Ovary (tissue), 9 donors: ENCODE measurements around the gene MUSK. TPM values are rescaled to one million over a fixed set of nuclear protein-coding genes. Genes with fewer than 3 reads are reported as not detected.
A peak's percentile ranks its signal among the peaks of the same experiment; 100 is the strongest.

ENCODE experiments used
- DNase-seq, 5 donors: peaks; one replicate each; pipeline ENCODE4 v3.0.0-alpha.2; 2019 to 2020
- H3K27ac ChIP-seq, 2 donors: fragments of 200-600 bp; one replicate each; pipeline versions ENCODE4 v1.5.1 to v1.8.0; 2019 to 2022
- H3K27me3 ChIP-seq: fragments of 200-600 bp; one replicate; pipeline ENCODE4 v1.8.0; 2022
- H3K36me3 ChIP-seq: fragments of 200-600 bp; sonication (generic); one replicate; pipeline ENCODE4 v1.5.1; 2019
- H3K4me1 ChIP-seq: one replicate; pipeline ENCODE4 v1.8.1; 2013; ENCODE audit warnings: mild to moderate bottlenecking, moderate library complexity; ENCODE audit not compliant: insufficient read depth
- H3K4me3 ChIP-seq: fragments of 200-600 bp; sonication (generic); one replicate; pipeline ENCODE4 v1.5.1; 2017
- H3K9me3 ChIP-seq, 2 donors: fragments of 200-600 bp in 1 of 2; sonication (generic) in 1 of 2; one replicate each; pipeline versions ENCODE4 v1.5.1 to v1.8.1; 2013 to 2019; ENCODE audit warnings: mild to moderate bottlenecking in 1 of 2, moderate library complexity in 1 of 2
- EP300 ChIP-seq: sonication (generic); formaldehyde crosslinking; IDR thresholded peaks from one replicate; pipeline ENCODE4 v1.6.1; 2017; ENCODE audit warnings: antibody characterized with exemption
- POLR2A ChIP-seq: fragments of 450-650 bp; IDR thresholded peaks from one replicate; pipeline ENCODE4 v1.6.1; 2017; ENCODE audit warnings: antibody characterized with exemption, mild to moderate bottlenecking, moderate library complexity
- WGBS, 3 donors: extraction: QIAGEN DNeasy Blood & Tissue Kit in 1 of 3; methylation state at CpG; one replicate each; pipeline versions ENCODE4 v1.1.5 to v1.1.7; 2013 to 2017; 5-methylcytosine and 5-hydroxymethylcytosine counted together
- intact Hi-C, 4 donors: fragments of 100-400 bp; cut with DNase I; formaldehyde crosslinking; loops; one replicate each; pipeline versions ENCODE4 v1.11.0 to v1.15.1; 2022 to 2023
- polyA plus RNA-seq, 2 donors: library from polyadenylated mRNA; stranded (reverse); fragments of 200-250 nt in 1 of 2; fragments of 350-450 nt in 1 of 2; fragmentation: Illumina TruSeq in 1 of 2; extraction: RNeasy Lipid Tissue Mini Kit (QIAGEN cat#74804) in 1 of 2; gene quantifications; one replicate each; pipeline ENCODE4 v1.2.3, GENCODE V29; 2013 to 2014
- total RNA-seq, 7 donors: library from RNA; depleted of rRNA in 2 of 7; stranded (reverse); fragments of >200 nt in 2 of 7; fragmentation: NEBNext Ultra II Directional in 3 of 7; extraction: Animal tissue kit (Norgen Biotek cat#: 25700) in 3 of 7; gene quantifications; one replicate each; pipeline versions ENCODE4 v1.1.0 to v1.2.4, GENCODE V29; 2016 to 2023
- TF ChIP-seq, protein P1 (sequence below), 3 donors: fragments of 450-650 bp in 2 of 3; fragments of 200-600 bp in 1 of 3; IDR thresholded peaks; one replicate each; pipeline versions ENCODE4 v1.5.1 to v1.8.0; 2016 to 2022; ENCODE audit warnings: antibody characterized with exemption in 3 of 3, mild to moderate bottlenecking in 1 of 3
- donor health status: DM: no; HTN: no; CAD: no; lungs with moderate emphysema.
- donor health status: DM: no; HTN: no; CAD: no.
- donor health status: Bipolar disorder and iron deficiency.
- donor health status: DM: yes; HTN: yes; CAD: no.
- donor health status: DM: no; HTN: no; CAD: no.
- donor health status: DM: yes; HTN: yes; CAD: no.

The MUSK gene
- total and polyA plus RNA-seq, 9 donors = 0.10 to 0.91 (median 0.17) TPM; not detected in 1

DNA sequence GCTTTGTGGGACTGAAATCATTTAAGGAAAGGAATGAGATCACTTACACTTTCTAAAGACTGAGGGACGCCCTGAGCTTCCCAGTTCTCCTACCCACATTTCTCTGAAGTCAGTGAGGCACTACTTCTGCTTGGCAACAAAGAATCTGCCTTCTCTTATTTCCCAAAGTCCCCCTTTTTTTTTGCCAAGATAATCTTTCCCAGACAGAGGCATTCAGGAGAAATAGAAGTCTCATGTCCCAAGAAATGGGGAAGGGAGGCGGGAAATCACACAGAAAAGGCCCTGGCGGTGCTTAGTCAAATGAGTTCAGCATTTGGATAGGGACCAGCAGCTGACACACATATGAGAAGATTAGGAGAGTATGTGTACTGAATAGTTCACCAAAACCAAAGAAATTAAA, 159.7 kb downstream of the MUSK start:
- H3K4me1 ChIP-seq = no peaks in the 10 kb centered on the region
- no peak for TF ChIP-seq EP300
- TF ChIP-seq, protein P1, sequence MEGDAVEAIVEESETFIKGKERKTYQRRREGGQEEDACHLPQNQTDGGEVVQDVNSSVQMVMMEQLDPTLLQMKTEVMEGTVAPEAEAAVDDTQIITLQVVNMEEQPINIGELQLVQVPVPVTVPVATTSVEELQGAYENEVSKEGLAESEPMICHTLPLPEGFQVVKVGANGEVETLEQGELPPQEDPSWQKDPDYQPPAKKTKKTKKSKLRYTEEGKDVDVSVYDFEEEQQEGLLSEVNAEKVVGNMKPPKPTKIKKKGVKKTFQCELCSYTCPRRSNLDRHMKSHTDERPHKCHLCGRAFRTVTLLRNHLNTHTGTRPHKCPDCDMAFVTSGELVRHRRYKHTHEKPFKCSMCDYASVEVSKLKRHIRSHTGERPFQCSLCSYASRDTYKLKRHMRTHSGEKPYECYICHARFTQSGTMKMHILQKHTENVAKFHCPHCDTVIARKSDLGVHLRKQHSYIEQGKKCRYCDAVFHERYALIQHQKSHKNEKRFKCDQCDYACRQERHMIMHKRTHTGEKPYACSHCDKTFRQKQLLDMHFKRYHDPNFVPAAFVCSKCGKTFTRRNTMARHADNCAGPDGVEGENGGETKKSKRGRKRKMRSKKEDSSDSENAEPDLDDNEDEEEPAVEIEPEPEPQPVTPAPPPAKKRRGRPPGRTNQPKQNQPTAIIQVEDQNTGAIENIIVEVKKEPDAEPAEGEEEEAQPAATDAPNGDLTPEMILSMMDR (IDR thresholded peaks at IDR 0.05) = no peak
- no peak for TF ChIP-seq POLR2A
- no peaks in the 10 kb centered on the region for H3K36me3 ChIP-seq
- DNase-seq = peak in 2 of 5 donors; percentile 31 to 61
- no peak overlapping the region for H3K4me3 ChIP-seq
- no peak overlapping the region for H3K27ac ChIP-seq
- 29 to 34% (median 32%) methylated on average over 3 of the region's 3 CpGs for WGBS, 3 donors
- intact Hi-C loops = no loop called here
- peaks cover 0 to 3% of the 10 kb centered on the region in 2 donors for H3K9me3 ChIP-seq
- no peaks in the 10 kb centered on the region for H3K27me3 ChIP-seq

DNA sequence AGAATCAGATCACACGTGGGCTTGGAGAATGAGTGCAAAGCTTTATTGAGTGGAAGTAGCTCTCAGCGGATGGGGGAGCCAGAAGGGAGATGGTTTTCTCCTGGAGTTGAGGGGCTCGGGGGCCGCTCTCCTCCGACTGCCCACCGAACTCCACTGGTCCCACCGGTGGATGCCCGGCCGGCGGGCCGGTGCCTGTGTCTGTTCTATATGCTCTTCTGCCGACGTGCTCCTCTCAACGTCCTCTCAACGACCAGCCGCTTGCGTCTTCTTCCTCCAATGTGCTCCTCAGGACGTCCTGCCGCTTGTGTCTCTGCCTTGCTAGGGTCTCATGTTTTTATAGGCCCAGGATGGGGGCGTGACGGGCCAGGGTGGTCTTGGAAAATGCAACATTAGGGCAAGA, 161.9 kb downstream of the MUSK start:
- Histone ChIP-seq H3K27me3 (no peaks in the 10 kb centered on the region), H3K4me1 (no peaks in the 10 kb centered on the region), H3K9me3 (peaks cover 0 to 3% of the 10 kb centered on the region in 2 donors), H3K36me3 (no peaks in the 10 kb centered on the region), H3K4me3 (no peak overlapping the region), H3K27ac (no peak overlapping the region)
- no peak for DNase-seq
- 96 to 100% (median 97%) methylated on average over 21 of the region's 21 CpGs for WGBS, 3 donors
- TF ChIP-seq POLR2A = no peak
- TF ChIP-seq EP300 = no peak
- TF ChIP-seq, protein P1 (IDR thresholded peaks at IDR 0.05) = no peak
- intact Hi-C loops = no loop called here

DNA sequence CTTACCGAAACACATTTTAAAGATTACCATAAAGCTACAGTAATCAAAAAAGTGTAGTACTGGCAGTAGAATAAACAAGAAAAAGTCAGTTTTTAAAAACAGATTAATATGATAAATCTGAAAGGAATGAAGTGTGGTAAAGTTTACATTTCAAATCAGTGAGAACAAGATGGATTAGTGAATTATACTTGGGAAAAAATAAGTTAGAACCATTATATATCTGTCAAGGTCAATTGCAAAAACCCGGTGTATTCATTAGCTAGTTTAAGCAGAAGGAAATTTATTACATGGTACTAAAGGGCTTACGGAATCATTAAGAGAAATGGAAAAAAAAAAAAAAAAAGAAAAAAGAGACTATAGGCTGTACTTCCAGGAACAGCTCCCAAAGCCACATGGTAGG, 164.3 kb downstream of the MUSK start:
- TF ChIP-seq, protein P1 (IDR thresholded peaks at IDR 0.05) = no peak
- TF ChIP-seq EP300 (no peak), POLR2A (no peak)
- no peaks in the 10 kb centered on the region for H3K27me3 ChIP-seq
- intact Hi-C loops = no loop called here
- DNase-seq = no peak
- no peaks in the 10 kb centered on the region for H3K36me3 ChIP-seq
- no peak overlapping the region for H3K4me3 ChIP-seq
- H3K9me3 ChIP-seq = no peaks in the 10 kb centered on the region
- 73 to 83% (median 80%) methylated on average over 3 of the region's 3 CpGs for WGBS, 3 donors
- no peaks in the 10 kb centered on the region for H3K4me1 ChIP-seq
- no peak overlapping the region for H3K27ac ChIP-seq

DNA sequence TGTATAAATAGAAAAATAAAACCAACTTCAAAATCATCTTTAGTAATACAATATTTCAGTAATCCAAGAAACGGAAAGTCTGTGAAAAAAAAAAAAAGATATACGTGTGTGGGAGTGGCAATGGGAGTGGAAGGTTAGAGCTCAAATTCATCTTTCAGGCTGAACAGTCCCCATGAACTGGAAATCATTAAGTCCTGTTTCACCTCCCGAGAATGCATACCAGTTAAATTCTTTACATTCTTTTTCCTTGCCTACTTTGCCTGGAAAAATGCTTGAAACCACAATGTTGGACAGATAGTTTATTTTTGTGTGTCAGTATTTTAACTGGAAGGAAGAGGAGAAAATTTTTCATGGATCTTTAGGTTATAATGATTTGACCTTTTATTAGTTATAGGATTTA, 166.8 kb downstream of the MUSK start:
- Histone ChIP-seq H3K9me3 (no peaks in the 10 kb centered on the region), H3K27ac (no peak overlapping the region), H3K27me3 (no peaks in the 10 kb centered on the region), H3K36me3 (no peaks in the 10 kb centered on the region), H3K4me1 (no peaks in the 10 kb centered on the region), H3K4me3 (no peak overlapping the region)
- no peak for DNase-seq
- WGBS, 3 donors = 11 to 24% (median 13%) methylated on average over 3 of the region's 3 CpGs
- intact Hi-C loops = no loop called here
- TF ChIP-seq, protein P1 (IDR thresholded peaks at IDR 0.05) = no peak
- TF ChIP-seq POLR2A (no peak), EP300 (no peak)

DNA sequence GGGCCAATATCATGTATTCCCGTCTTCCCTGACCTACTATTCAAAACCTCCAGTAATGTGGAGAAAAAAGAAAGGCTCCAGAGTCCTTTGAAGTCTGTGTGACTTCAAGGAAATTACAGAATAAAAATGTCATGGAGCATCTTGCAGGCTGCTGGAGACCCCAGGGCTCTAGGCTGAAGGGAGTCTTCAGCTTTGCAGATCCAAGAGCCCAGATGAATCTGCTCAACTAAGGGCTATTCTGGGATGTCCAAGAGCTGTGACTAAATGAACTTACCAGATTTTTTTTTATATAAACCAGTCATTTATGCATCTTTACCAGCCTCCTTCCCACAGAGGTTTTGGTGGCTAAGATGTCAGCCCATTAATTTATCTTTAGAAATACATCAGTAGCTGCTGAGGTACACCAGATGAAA, 167.3 kb downstream of the MUSK start:
- no peaks in the 10 kb centered on the region for H3K9me3 ChIP-seq
- no peak overlapping the region for H3K4me3 ChIP-seq
- TF ChIP-seq EP300 (no peak), POLR2A (no peak)
- TF ChIP-seq, protein P1 (IDR thresholded peaks at IDR 0.05) = no peak
- intact Hi-C loops = no loop called here
- DNase-seq = no peak
- H3K36me3 ChIP-seq = no peaks in the 10 kb centered on the region
- H3K27me3 ChIP-seq = no peaks in the 10 kb centered on the region
- H3K27ac ChIP-seq = no peak overlapping the region
- no peaks in the 10 kb centered on the region for H3K4me1 ChIP-seq
- WGBS, 3 donors = 60 to 68% (median 65%) methylated on average over 1 of the region's 1 CpG
